Skeletal muscle cell (primary cell): ENCODE data around the gene MT1E.
"Not testable (repeated sequence)": the region's sequence is repeated elsewhere in the genome, so short reads cannot be mapped to it uniquely, and the experiment has no call there.

Experiments used
- DNase-seq: peaks from one replicate; pipeline ENCODE4 v3.0.0-alpha.2; 2010; ENCODE audit warnings: low read depth
- H3K4me3 ChIP-seq: 2 replicates; pipeline ENCODE4 v1.5.1; 2011; ENCODE audit warnings: low read depth, mild to moderate bottlenecking, control low read depth, low read length, moderate library complexity

Gene MT1E

GRCh38 chr16:56667581-56668571 lies 42.3 kb downstream of the MT1E start, which contains the start of gene MT1G:
Gene MT1G, minus strand, starts transcription at chr16:56668065. Its CDS starts 72 bp downstream, at chr16:56667993.
- no peak within 1 kb of the TSS for H3K4me3 ChIP-seq
- DNase-seq: no peak

GRCh38 chr16:56669005-56669839 lies 43.6 kb downstream of the MT1E start, which contains the start of gene MT1H:
Gene MT1H, plus strand, starts transcription at chr16:56669814. Its CDS starts 71 bp downstream, at chr16:56669885.
- no peak within 1 kb of the TSS for H3K4me3 ChIP-seq
- DNase-seq: no peak

- no peak overlapping the region for H3K4me3 ChIP-seq
- no peak for DNase-seq
Observed at GRCh38 chr16:56669840-56670619, 44.4 kb downstream of the MT1E start.

GRCh38 chr16:56670620-56670934 lies 45.0 kb downstream of the MT1E start:
- no peak overlapping the region for H3K4me3 ChIP-seq
- DNase-seq: no peak

GRCh38 chr16:56671691-56672090 lies 46.1 kb downstream of the MT1E start:
- not testable (repeated sequence) for H3K4me3 ChIP-seq, DNase-seq

- DNase-seq, H3K4me3 ChIP-seq: not testable (repeated sequence)
Observed at GRCh38 chr16:56672171-56672570, 46.6 kb downstream of the MT1E start.

- no peak overlapping the region for H3K4me3 ChIP-seq
- no peak for DNase-seq
Observed at GRCh38 chr16:56672761-56673536, 47.4 kb downstream of the MT1E start.

GRCh38 chr16:56673921-56674320 lies 48.3 kb downstream of the MT1E start:
- no peak for DNase-seq
- no peak overlapping the region for H3K4me3 ChIP-seq

GRCh38 chr16:56674570-56674969 lies 49.0 kb downstream of the MT1E start:
- not testable (repeated sequence) for H3K4me3 ChIP-seq, DNase-seq

- no peak for DNase-seq
- H3K4me3 ChIP-seq: no peak overlapping the region
Observed at GRCh38 chr16:56675685-56676210, 50.2 kb downstream of the MT1E start.
